GM18520 (cell line): Measurements from ENCODE around the gene CXorf58.
A peak's percentile ranks its signal among the peaks of the same experiment; 100 is the strongest.

Experiments
- ATAC-seq: cut with Tn5 transposase; IDR thresholded peaks from one replicate; pipeline ENCODE4 v1.9.1; 2021; ENCODE audit not compliant: unreplicated experiment

Gene CXorf58

GRCh38 chrX:23900220-23900797 is 7.5 kb upstream of the CXorf58 start:
- no peak for ATAC-seq

- ATAC-seq: no peak
Measured at GRCh38 chrX:23901060-23901459, 6.7 kb upstream of the CXorf58 start.

- peak; percentile 49 for ATAC-seq
Measured at GRCh38 chrX:23901805-23902204, 6.0 kb upstream of the CXorf58 start.

GRCh38 chrX:23902419-23902818 is 5.4 kb upstream of the CXorf58 start:
- no peak for ATAC-seq

- ATAC-seq: no peak
Measured at GRCh38 chrX:23904096-23904495, 3.7 kb upstream of the CXorf58 start.

DNA sequence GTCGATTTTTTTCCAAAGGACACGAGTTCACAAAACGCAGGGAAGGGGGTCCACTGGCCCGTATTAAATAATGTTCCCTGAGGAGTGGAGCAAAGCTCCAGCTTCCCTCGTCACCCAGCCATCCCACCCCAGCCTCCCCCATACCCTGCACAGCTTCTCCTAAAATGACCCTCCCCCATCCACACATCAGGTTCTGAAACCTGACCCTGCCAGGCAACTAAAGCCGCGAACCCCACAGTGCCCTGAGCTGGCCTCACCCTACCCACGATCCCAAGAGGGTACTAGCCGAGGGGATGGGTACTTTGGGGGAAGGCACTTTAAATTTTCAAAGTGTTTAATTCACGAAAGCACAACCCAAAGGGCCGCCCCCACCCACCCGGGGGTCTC is 702 bp upstream of the CXorf58 start:
- no peak for ATAC-seq

- no peak for ATAC-seq
Measured at GRCh38 chrX:23908219-23909004, 606 bp downstream of the CXorf58 start.

- no peak for ATAC-seq
Measured at GRCh38 chrX:23911126-23911835, 3.5 kb downstream of the CXorf58 start.

DNA sequence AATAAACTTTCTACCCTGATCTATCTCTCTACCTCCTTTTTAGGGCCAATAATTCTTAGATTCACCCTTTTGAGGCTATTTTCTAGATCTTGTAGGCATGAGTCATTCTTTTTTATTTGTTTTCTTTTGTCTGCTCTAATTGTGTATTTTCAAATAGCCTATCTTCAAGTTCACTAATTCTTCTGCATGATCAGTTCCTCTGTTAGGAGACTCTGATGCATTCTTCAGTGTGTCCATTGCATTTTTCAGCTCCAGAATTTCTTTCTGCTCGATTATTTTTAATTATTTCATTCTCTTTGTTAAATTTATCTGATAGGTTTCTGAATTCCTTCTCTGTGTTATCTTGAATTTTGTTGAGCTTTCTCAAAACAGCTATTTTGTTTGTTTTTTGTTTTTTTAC is 11.3 kb downstream of the CXorf58 start:
- no peak for ATAC-seq

GRCh38 chrX:23919706-23920320 is 12.0 kb downstream of the CXorf58 start:
- no peak for ATAC-seq

GRCh38 chrX:23926015-23926414 is 18.2 kb downstream of the CXorf58 start:
- ATAC-seq: no peak

GRCh38 chrX:23930894-23931604 is 23.2 kb downstream of the CXorf58 start:
- ATAC-seq: no peak

- no peak for ATAC-seq
Measured at GRCh38 chrX:23932046-23932445, 24.2 kb downstream of the CXorf58 start.

DNA sequence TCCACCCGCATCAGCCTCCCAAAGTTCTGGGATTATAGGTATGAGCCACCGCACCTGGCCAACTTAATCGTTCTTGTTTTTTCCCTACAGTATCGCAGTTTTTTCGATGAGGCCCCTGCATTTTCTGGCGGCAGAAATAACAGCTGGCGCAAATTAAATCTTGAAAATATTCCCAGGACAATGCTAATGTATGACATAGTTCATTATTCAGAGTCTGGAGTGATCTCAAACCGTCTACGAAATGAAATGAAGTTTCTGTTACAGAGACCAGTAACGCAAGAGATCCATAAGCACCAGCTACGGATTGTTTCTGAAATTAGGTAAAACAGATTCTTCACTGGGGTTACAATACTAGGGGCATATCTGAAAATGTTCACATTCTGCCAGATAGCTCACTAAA is 27.3 kb downstream of the CXorf58 start:
- no peak for ATAC-seq

DNA sequence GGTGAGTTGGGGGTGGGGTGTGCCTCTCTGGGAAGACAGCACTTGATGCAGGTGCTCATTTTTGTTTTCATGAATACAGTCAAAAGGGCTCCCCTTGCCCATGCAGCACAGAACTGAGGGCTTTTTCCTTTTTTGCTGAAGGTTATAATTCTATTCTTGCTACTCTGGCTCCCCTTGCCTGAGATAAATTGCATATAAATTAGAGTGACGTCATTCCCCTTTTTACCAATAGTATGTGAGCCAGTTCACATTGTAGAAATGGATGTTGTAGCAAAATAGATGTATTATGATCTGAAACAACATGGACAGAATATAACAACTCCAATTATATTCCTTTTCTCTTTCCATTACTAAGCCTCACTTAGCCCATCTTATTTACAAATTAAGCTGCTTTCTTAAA is 28.4 kb downstream of the CXorf58 start:
- no peak for ATAC-seq

DNA sequence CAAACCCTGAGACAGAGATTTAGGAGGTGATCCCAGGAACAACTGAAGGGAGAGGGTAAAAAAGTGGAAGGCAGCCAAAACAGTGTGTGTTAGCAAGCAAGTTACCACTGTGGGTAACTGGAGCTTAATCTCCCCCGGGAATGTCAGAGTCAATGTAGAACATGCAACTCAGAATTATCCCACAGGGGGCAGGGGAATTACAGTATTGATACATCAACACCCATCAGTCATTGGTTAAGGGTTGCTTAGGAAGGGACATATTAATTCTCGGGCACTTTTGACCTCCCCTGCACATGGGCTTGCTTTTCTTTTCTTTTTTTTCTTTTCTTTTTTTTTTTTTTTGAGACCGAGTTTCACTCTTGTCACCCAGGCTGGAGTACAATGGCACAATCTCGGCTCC is 29.3 kb downstream of the CXorf58 start:
- no peak for ATAC-seq

DNA sequence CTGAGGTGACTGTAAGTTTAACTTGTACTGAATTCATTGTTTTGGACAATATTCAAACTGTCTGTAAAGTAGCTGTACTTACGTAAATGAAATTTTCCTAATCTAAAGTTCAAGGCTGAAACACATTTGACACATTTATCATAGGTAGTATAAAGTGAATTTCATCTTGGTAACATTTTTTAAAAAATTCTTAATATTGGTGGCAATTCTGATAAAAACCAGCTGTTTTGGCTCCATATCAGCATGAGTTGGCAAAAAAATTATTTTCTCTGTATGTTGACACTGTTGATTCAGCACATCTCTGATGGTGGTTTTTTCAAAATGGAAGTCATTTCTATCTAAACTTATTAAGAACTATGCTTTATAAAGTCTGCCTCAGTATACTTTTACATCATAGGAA is 30.9 kb downstream of the CXorf58 start:
- ATAC-seq: no peak

- no peak for ATAC-seq
Measured at GRCh38 chrX:23939203-23939602, 31.4 kb downstream of the CXorf58 start.

GRCh38 chrX:23944234-23944633 is 36.4 kb downstream of the CXorf58 start:
- no peak for ATAC-seq

GRCh38 chrX:23945206-23945605 is 37.4 kb downstream of the CXorf58 start:
- no peak for ATAC-seq

- ATAC-seq: no peak
Measured at GRCh38 chrX:23952391-23952790, 44.6 kb downstream of the CXorf58 start.
